K562 (cell line): ENCODE measurements around the gene KIF12. TPM values are rescaled to one million over a fixed set of nuclear protein-coding genes. Genes with fewer than 3 reads are reported as not detected.

Experiments
- ATAC-seq: fragments of 200-7000 bp; cut with Tn5 transposase; 3 replicates; pipeline ENCODE4 v1.9.1; 2020; ENCODE audit warnings: moderate library complexity
- BruUV-seq: library from RNA; stranded (reverse); fragments of 400-500 nt; replicated peaks from 2 replicates; lab custom pipeline; 2021; lab: Mats Ljungman, UMichigan
- CTCF ChIA-PET: fragments of 300-600 bp; formaldehyde crosslinking; extraction: SDS; loops from one replicate; lab custom pipeline; 2021; ENCODE audit warnings: low intra/inter-chr PET ratio; lab: Yijun Ruan, JAX
- POLR2A ChIA-PET: fragments of 300-600, 350-650 bp; sonication (Branson Sonifier 250); formaldehyde crosslinking; extraction: SDS; loops from one replicate; lab custom pipeline; 2021; ENCODE audit warnings: antibody characterized with exemption, inconsistent platforms; lab: Yijun Ruan, JAX
- DNase-seq, 4 experiments: peaks; one replicate each; pipeline versions ENCODE4 v3.0.0 to v3.0.0-alpha.2; 2011 to 2018; ENCODE audit warnings: low spot score in 3 of 4, mixed read lengths in 3 of 4; ENCODE audit errors: extremely low read depth in 1 of 4
- FAIRE-seq: peaks from 2 replicates; lab custom pipeline; 2011; peaks lifted over from hg19 to GRCh38; lab: Jason Lieb, UNC
- H2AFZ ChIP-seq: 2 replicates; pipeline ENCODE4 v1.6.0; 2011; ENCODE audit warnings: low read depth, low read length, control low read depth, inconsistent platforms
- H3K27ac ChIP-seq: fragments of 200-600 bp; 3 replicates; pipeline ENCODE4 v1.8.0; 2011; ENCODE audit warnings: low read depth, mild to moderate bottlenecking, control low read depth, inconsistent platforms, low read length, moderate library complexity, mixed read lengths; ENCODE audit errors: extremely low read depth
- H3K27me3 ChIP-seq, 2 experiments: fragments of 300-600 bp in 1 of 2; 2 replicates in 1 of 2; 3 replicates in 1 of 2; pipeline versions ENCODE4 v1.6.0 to v1.8.0; 2011; ENCODE audit warnings: inconsistent platforms in 2 of 2, low read length in 2 of 2, mild to moderate bottlenecking in 1 of 2, mixed read lengths in 1 of 2, moderate library complexity in 1 of 2; ENCODE audit not compliant: control insufficient read depth in 2 of 2, insufficient read depth in 2 of 2
- H3K36me3 ChIP-seq: fragments of 300-600 bp; 3 replicates; pipeline ENCODE4 v1.8.0; 2011; ENCODE audit warnings: mild to moderate bottlenecking, low read length, inconsistent platforms; ENCODE audit not compliant: control insufficient read depth, insufficient read depth
- H3K4me1 ChIP-seq, 2 experiments: fragments of 200-600 bp in 1 of 2; replicated peaks in 1 of 2; 2 replicates in 1 of 2; 3 replicates in 1 of 2; pipeline versions ENCODE4 v1.5.1 to v1.8.0; 2011; ENCODE audit warnings: inconsistent platforms in 2 of 2, low read length in 2 of 2, mild to moderate bottlenecking in 1 of 2, mixed read lengths in 1 of 2, moderate library complexity in 1 of 2; ENCODE audit not compliant: control insufficient read depth in 2 of 2, insufficient read depth in 2 of 2
- H3K4me2 ChIP-seq: 2 replicates; pipeline ENCODE4 v1.6.1; 2011; ENCODE audit warnings: low read length, control low read depth, inconsistent platforms, mixed read lengths; ENCODE audit not compliant: insufficient read depth
- H3K4me3 ChIP-seq: fragments of 200-600 bp; sonication (generic), shearing (Covaris generic); 2 replicates; pipeline ENCODE4 v1.5.1; 2016; ENCODE audit warnings: control low read depth, inconsistent platforms
- H3K79me2 ChIP-seq: fragments of 200-600 bp; 3 replicates; pipeline ENCODE4 v1.8.0; 2011; ENCODE audit warnings: low read length, inconsistent platforms; ENCODE audit not compliant: control insufficient read depth, insufficient read depth
- H3K9ac ChIP-seq, 2 experiments: 2 replicates each; pipeline versions ENCODE4 v1.6.0 to v1.6.1; 2011; ENCODE audit warnings: low read depth in 2 of 2, low read length in 2 of 2, control low read depth in 1 of 2, inconsistent platforms in 1 of 2, mild to moderate bottlenecking in 1 of 2, mixed read lengths in 1 of 2; ENCODE audit not compliant: insufficient read depth in 1 of 2
- H3K9me1 ChIP-seq: one replicate; pipeline ENCODE4 v1.6.0; 2011; ENCODE audit warnings: inconsistent platforms, mild to moderate bottlenecking, low read length, moderate library complexity; ENCODE audit not compliant: control insufficient read depth, insufficient read depth
- H3K9me3 ChIP-seq: replicated peaks from 2 replicates; pipeline ENCODE4 v1.5.1; 2011; ENCODE audit warnings: low read depth, low read length, inconsistent platforms; ENCODE audit not compliant: control insufficient read depth, insufficient read depth
- H4K20me1 ChIP-seq: replicated peaks from 2 replicates; pipeline ENCODE4 v1.6.1; 2011; ENCODE audit warnings: low read length, inconsistent platforms, mixed read lengths; ENCODE audit not compliant: control insufficient read depth, insufficient read depth
- POLR2G ChIP-seq: fragments of 200-400 bp; formaldehyde crosslinking; IDR thresholded peaks from 2 replicates; pipeline ENCODE4 v1.6.1; 2017; ENCODE audit warnings: low read depth, mild to moderate bottlenecking, antibody characterized with exemption, low read length, moderate library complexity
- ZNF318 ChIP-seq, 2 experiments: fragments of 450-650 bp; IDR thresholded peaks; 2 replicates each; pipeline ENCODE4 v1.6.1; 2016; ENCODE audit warnings: mild to moderate bottlenecking in 2 of 2, borderline replicate concordance in 1 of 2, low read depth in 1 of 2, moderate library complexity in 1 of 2
- WGBS: fragments of 100-300 bp; shearing (Covaris generic); methylation state at CpG from one replicate; pipeline ENCODE4 v1.1.6; 2016; ENCODE audit warnings: low coverage, mixed read lengths; ENCODE audit not compliant: insufficient coverage; ENCODE audit errors: missing lambda C conversion rate; 5-methylcytosine and 5-hydroxymethylcytosine counted together
- in situ Hi-C: fragments of 300-500 bp; cut with MboI; formaldehyde crosslinking; loops from 4 replicates; pipeline ENCODE4 v1.15.0; 2018; ENCODE audit warnings: inconsistent platforms, mixed read lengths
- intact Hi-C: fragments of 100-400 bp; cut with micrococcal nuclease; formaldehyde crosslinking; loops from 2 replicates; pipeline ENCODE4 v1.14.2; 2022
- polyA plus RNA-seq, 8 experiments: library from polyadenylated mRNA; depleted of rRNA in 4 of 8; stranded (reverse) in 5 of 8; unstranded in 3 of 8; fragments of >200 nt; fragmentation: Nextera tagmentation in 2 of 8; fragmentation: Illumina TruSeq in 1 of 8; extraction: Ambion mirVana in 2 of 8; extraction: Trizol in 1 of 8; gene quantifications; 2 replicates each; pipeline versions ENCODE4 v1.2.1 to v1.2.3, GENCODE V29; 2011 to 2014; ENCODE audit warnings: inconsistent platforms in 1 of 8, missing spikeins in 1 of 8
- total RNA-seq, 7 experiments: library from RNA; depleted of rRNA in 6 of 7; stranded (reverse); fragments of >200 nt in 6 of 7; fragmentation: Illumina TruSeq in 2 of 7; extraction: Trizol in 2 of 7; gene quantifications; 2 replicates each; pipeline versions ENCODE4 v1.2.1 to v1.2.3, GENCODE V29; 2011 to 2021; ENCODE audit warnings: low replicate concordance in 1 of 7
- TF ChIP-seq, protein P1 (sequence below): fragments of 450-650 bp; IDR thresholded peaks from 2 replicates; pipeline ENCODE4 v1.6.1; 2017; ENCODE audit warnings: mild to moderate bottlenecking, moderate library complexity

KIF12 gene
- total and polyA plus RNA-seq, 9 of the 15 experiments (the other 6 are each of a cell fraction or from before 2014, with no cell fraction given), result not detected

GRCh38 chr9:114055894-114056293, 43.2 kb downstream of the KIF12 start (continued):
- TF ChIP-seq, protein P1, sequence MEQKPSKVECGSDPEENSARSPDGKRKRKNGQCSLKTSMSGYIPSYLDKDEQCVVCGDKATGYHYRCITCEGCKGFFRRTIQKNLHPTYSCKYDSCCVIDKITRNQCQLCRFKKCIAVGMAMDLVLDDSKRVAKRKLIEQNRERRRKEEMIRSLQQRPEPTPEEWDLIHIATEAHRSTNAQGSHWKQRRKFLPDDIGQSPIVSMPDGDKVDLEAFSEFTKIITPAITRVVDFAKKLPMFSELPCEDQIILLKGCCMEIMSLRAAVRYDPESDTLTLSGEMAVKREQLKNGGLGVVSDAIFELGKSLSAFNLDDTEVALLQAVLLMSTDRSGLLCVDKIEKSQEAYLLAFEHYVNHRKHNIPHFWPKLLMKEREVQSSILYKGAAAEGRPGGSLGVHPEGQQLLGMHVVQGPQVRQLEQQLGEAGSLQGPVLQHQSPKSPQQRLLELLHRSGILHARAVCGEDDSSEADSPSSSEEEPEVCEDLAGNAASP, result no peak

DNA sequence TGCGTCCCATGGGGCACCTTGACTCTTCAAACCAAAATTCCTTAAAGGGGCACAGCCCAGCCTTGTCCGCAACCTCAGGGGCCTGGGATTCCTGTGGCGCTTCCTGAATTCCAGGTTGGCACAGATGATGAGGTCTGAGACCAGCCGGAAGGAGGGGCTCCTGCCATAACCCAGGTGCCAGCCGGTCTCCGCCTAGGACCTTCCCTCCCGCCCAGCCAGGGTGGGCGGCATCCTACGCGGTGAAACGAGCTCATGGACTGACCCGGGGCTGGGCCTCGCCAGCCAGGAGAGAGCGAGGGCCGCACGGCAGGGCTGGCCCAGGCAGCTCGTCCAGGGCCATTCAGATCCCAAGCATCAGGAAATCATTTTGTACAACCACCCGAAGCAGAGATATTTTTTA, 44.0 kb downstream of the KIF12 start:
- no peaks in the 10 kb centered on the region for H3K9me1 ChIP-seq
- intact Hi-C loops (no loop called here), in situ Hi-C loops (no loop called here)
- peak; percentile 28; the same call in 1 of the 2 replicates for TF ChIP-seq POLR2G
- TF ChIP-seq ZNF318 (IDR thresholded peaks at IDR 0.05; ENCODE audit: borderline replicate concordance in 1 of 2, low read depth in 1 of 2), result no peak
- ChIA-PET POLR2A (interaction anchor here (0.6 kb wide), 1 partner anchor 252 kb away, joined by 3 read pairs; no protein-coding TSS in a partner anchor), CTCF (no interaction called here)
- H4K20me1 ChIP-seq, result peaks cover 3% of the 10 kb centered on the region; the same call in 1 of the 2 replicates
- WGBS, result 39% methylated on average over 17 of the region's 18 CpGs
- no peaks in the 10 kb centered on the region for H3K9me3 ChIP-seq
- no peak for ATAC-seq
- no peaks in the 10 kb centered on the region for H3K4me1 ChIP-seq
- H3K4me3 ChIP-seq, result no peak overlapping the region
- BruUV-seq, result no TSS peak
- H3K27me3 ChIP-seq, result peaks cover 0 to 13% of the 10 kb centered on the region in 2 experiments; a peak in 2 of 5 replicates
- DNase-seq, result no peak
- H3K4me2 ChIP-seq, result no peak overlapping the region
- H2AFZ ChIP-seq, result no peak overlapping the region
- no peak overlapping the region for H3K27ac ChIP-seq
- no peaks in the 10 kb centered on the region for H3K36me3 ChIP-seq
- H3K79me2 ChIP-seq, result no peaks in the 10 kb centered on the region
- no peak overlapping the region; a peak in 1 of 4 replicates for H3K9ac ChIP-seq
- FAIRE-seq, result no peak
